GM18508 (cell line): Measurements from ENCODE around the gene DYNLT4.
"Not testable (repeated sequence)": the region's sequence is repeated elsewhere in the genome, so short reads cannot be mapped to it uniquely, and the experiment has no call there.

ENCODE experiments used
- ATAC-seq: cut with Tn5 transposase; IDR thresholded peaks from one replicate; pipeline ENCODE4 v1.9.1; 2021; ENCODE audit warnings: moderate number of reproducible peaks; ENCODE audit not compliant: insufficient read depth, unreplicated experiment

Gene DYNLT4, protein sequence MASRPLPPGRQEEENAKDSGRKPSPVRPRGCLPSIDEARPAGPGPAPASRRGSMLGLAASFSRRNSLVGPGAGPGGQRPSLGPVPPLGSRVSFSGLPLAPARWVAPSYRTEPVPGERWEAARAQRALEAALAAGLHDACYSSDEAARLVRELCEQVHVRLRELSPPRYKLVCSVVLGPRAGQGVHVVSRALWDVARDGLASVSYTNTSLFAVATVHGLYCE

DNA sequence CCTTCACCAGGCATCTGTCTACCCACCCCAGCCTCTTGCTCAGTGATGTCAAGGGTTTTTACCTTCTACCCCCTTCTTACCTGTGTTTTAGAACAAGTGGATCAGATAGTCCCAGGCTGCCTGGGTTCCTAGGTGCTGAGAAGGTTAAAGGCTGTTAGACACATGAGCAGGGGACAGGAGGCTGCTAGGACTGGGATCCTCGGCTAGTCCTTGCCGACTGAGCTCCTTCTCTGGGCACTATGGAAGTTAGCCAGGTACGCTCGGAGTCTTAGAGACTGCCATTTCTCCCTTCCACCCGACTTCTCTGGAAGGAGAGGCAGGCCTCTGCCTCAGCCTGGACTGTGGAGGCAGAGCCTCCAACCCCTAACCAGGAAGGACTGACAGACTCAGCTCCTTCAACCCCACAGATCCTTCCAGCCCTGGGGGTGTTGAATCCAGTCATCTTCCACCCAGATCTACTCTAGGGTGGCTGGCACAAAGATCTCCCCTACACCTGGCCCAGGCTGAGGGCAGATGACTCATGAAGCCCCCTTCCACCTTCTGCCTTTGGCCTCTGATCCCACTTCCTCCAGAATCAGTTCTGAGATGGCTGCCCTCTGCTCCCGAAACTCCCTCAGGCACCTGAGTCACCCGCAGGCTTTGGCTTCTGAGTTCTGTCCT, at the start of gene DYNLT4:
Gene DYNLT4 (minus strand): TSS at position 648 of the 660 bp plus-strand sequence. CDS start 683 bp downstream, outside the sequence.
- no peak for ATAC-seq

DNA sequence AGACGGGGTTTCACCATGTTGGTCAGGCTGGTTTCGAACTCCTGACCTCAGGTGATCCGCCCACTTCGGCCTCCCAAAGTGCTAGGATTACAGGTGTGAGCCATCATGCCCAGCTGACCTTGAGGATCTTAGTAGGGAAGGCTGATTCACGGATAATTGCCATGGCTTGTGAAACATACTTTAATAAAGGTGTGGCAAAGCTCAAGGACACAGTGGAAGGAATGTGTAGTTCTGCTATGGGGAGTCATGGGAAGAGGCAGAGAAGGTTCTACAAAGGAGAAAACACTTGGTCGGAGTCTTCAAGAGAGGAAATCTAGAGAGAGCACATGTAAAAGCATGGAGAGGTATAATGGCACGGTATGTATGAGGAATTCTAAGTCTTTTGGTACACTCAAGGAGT, 48.6 kb upstream of the DYNLT4 start:
- no peak for ATAC-seq

DNA sequence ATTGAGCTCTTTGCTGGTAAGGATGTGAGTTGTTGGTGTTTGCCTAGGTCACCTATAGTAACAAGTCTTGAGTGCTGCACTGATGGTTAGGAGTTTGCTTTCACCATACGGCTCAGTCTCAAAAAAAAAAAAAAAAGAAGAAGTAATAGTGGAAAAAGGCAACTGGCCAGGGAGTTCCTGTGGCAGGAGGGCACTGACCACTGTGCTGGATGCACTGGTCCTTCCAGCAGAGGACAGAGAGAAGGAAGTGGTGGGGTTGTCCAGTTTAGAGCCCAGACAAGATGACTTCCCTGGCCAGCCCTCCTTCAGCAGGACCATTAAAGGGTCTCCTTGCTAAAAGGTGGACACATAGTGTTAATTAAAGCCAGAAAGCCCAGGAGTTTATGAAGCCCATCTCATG, 47.8 kb upstream of the DYNLT4 start:
- no peak for ATAC-seq

DNA sequence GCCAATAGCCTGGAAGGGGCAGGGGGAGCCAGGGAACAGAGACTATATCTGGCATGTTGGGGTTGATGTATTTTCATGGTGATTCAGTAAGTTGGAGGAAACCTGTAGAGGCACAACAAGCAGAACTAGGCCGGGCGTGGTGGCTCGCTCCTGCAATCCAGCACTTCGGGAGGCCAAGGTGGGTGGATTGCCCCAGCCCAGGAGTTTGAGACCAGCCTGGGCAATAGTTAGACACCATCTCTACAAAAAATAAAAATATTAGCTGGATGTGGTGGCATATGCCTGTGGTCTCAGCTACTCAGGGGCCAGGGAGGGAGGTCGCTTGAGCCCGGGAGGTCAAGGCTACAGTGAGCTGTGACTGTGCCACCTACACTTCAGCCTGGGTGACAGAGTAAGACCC, 46.0 kb upstream of the DYNLT4 start:
- ATAC-seq: no peak

DNA sequence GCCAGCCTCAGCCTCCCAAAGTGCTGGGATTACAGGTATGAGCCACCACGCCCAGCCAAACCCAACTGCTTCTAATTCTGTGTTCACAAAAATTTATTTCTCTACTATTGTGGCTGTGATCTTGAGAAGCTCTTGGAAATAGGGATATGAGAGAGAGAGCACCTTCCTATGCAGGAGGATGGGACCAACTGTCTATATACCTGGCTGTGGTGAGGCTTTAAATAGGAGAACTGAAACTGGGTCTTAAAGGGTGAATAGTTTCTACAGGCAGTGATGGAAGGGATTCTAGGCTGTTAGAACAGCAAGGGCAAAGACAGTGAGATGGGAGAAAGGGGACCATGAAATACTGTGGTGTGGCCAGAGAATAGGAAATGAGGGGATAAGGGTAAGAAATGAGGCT, 44.2 kb upstream of the DYNLT4 start:
- ATAC-seq: no peak

DNA sequence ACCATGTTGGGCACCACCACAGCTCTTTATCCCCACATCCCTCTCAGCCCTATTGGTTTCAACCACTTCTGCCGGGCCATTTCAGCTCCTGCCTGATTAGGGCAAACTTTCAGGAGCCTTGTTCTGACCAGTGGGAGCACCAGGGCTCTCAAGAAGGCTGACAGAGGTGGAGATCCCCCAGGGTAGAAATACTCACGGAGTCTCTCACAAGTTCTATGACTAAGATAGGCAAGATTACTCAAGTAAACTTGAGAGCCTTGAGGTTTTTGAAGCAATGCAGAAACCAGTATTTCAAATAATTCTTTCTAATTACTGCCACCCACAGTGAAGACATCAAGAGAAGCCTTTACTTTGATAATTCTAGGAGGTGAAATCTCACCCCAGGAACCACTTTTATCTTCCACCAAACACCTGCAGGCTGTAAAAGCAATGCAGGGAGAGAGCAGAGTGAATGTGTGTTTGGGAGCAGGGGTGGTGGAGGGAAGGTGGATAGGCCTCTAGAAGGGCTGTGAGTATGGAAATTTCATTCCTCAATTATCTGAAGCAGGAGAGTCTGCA, 42.5 kb upstream of the DYNLT4 start:
- no peak for ATAC-seq

DNA sequence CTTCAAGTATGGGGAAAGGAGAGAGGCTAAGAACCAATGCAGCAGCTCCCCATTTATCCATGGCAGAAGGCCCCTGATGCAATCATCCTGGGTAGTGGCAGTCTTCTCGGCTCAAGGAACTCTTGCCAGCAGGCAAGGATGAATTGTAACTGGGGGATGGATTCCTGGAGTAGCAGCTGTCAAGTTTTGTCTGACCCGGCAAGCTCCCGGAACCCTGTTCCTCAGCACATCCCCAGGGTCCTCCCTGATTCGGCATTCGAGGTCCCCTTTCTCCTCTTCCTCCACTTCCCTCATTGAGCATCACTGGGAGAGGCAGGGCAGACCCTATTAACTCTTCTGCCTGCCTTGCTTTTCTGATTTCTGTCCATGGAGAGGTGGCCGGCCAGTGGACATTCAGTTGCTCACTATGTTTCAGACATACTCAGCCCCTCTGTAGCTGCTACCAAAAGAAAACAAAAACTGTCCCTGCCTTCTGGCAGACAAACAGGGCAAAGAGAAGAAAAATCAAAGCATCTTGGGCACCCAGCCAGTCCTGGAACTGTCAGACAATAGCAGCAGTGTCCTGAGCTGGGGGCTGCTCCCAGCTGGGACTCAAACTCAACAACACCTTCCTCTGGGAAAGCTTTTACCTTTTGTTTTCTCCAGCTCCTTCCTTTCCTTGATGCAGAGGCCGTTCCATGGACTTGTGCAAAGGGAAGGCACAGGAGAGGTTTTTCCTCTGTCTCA, 41.5 kb upstream of the DYNLT4 start:
- no peak for ATAC-seq

DNA sequence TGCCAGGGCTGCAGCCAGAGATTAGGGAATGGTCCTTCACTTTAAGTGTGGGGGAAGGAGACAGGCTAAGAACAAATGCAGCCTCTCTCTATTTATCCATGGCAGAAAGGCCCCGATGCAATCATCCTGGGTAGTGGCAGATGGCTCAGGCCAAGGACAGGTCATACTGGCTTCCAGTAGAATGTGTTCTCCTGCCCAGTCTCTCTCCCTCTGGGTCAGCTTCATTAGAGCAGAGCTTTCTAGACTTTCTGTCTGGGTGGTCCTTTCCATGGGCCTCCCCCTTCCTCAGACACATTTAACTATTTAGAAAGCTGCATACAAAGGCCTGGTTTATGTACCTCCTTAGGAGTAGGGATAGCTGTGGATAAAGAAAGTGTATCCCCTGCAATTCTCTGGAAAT, 40.7 kb upstream of the DYNLT4 start:
- ATAC-seq: no peak

DNA sequence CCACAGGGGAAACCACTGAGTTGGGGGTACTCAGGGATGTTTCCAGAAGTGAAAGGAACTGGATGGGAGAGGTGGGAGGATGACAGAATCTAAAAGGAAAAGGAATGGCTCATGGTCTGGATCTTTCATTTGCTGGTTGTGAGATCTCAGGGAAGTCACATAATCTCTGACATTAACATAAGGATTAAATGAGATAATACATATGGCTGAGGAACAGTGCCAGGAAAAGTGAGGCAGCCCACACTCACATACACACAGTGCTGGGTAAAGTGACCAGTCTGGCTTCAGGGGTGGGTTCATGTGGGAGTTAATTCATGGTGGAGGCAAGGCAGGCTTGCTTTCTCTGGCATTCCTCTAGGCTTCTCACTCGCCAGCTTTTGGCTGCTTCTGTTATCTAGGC, 39.8 kb upstream of the DYNLT4 start:
- no peak for ATAC-seq

DNA sequence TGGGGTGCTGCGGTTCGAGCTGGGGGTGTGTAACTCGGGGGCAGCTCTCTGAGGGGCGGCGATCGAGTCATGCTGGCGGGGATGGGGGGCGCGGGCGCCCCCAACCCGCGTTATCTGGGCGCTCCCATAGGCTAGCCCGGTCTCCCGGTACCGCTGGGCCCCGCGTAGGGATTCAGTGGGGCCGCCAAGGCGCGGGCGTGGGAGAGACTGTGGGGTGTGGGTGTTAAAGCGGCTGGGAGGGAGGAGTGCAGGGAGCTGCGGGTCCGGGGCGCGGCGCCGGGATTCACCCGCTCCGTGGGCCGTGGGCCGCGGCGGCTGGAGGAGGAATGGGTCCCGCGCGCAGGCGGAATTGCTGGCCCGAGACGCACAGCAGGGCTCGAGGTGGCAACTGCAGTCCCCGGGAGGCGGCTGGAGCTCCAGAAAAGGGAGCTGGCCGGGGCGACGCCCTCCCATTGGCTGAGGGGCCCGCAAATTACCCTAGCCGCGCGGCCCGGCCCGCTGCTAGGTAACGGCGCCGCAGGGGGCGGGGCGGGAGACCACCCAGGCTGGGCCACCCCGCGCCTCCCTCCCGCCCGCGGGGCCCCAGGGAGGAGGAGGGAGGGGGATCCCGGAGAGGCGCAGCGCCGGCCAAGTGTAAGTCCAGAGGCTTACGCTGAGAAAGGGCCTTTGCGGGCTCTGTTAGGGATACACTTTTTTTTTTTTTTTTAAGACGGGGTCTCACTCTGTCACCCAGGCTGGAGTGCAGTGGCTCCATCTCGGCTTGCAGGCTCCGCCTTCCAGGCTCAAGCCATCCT, 35.9 kb upstream of the DYNLT4 start, which contains the start of gene PTCH2:
Gene PTCH2 (minus strand): TSS at position 392 of the 794 bp plus-strand sequence. CDS start 321 bp downstream, at position 71.
- no peak for ATAC-seq

DNA sequence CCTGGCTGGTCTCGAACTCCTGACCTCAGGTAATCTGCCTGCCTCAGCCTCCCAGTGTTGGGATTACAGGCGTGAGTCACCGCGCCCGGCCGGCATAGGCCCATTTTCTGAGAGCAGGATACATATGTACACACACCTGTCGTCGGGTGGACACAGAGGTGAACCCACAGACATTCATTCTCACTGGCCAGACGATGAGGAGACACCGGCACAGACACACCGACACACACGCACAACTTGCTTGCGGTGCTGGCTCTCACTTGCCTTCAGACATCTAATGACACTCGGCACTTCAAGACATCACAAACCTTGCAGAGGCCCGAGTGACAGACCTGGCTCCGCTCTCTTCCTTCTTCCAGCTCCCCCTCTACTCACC, 35.3 kb upstream of the DYNLT4 start:
- ATAC-seq: no peak

DNA sequence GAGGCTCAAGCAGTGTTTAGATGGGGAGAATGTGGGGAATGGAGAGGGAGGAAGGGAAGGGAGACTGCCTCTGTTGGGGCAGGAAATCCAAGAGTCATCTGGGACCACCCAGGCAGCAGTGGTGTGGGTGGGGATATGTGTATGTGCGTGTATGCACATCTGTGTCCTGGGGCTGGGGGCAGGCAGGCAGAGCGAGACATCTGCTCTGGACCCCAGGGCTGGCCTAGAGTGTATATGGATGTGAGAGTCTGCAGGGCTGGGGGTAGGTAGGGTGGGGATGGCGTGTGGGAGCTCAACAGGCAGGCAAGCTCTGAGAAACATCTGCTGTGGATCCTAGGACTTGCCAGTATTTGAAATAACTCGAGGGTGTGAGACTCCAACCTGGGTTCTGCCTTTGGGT, 32.4 kb upstream of the DYNLT4 start:
- ATAC-seq: no peak

DNA sequence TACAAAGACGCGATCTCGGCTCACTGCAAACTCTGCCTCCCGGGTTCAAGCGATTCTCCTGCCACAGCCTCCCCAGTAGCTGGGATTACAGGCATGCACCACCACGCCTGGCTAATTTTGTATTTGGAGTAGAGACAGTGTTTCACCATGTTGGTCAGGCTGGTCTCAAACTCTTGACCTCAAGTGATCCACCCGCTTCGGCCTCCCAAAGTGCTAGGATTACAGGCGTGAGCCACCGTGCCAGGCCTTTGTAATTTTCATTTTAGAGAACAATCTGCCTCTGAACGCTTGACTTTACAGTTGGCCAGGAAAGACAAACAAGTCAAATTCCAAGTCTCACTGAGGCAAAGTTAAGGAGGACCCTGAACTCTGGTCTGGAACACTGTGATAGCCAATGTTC, 31.1 kb upstream of the DYNLT4 start:
- ATAC-seq: not testable (repeated sequence)

DNA sequence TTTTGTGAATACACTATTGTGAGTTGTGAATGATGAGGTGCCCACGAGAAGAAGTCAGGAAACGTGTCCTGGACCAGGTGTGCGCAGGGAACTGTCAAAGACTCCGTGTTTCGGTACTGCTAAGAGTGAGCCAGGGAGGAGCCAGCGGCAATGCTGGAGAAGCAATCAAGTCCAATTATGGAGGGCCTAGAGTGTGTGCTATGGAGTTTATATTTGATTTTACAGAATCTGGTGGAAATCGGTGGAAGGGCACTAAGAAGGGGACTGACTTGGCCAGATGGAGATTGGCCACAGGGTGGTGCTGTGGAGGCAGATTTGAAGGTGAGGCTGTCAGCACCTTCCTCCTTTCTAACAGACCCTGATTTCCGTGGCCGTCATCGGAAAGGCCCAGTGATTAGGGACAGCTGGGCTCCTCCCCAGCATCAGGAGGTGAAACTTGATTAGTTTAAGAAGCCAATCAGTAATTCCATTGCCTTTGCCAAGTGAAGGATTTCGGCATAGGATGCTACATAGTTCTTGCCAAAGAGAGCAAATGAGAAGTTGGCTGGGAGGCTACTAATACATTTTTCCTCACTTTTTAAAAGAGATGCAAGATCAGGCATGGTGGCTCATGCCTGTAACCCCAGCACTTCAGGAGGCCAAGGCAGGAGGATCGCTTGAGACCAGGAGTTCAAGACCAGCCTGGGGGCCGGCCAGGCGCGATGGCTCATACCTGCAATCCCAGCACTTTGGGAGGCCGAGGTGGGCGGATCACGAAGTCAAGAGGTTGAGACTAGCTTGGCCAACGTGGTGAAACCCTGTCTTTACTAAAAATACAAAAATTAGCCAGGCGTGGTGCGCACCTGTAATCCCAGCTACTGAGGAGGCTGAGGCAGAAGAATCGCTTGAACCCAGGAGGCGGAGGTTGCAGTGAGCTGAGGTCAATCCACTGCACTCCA, 28.9 kb upstream of the DYNLT4 start:
- ATAC-seq: no peak

DNA sequence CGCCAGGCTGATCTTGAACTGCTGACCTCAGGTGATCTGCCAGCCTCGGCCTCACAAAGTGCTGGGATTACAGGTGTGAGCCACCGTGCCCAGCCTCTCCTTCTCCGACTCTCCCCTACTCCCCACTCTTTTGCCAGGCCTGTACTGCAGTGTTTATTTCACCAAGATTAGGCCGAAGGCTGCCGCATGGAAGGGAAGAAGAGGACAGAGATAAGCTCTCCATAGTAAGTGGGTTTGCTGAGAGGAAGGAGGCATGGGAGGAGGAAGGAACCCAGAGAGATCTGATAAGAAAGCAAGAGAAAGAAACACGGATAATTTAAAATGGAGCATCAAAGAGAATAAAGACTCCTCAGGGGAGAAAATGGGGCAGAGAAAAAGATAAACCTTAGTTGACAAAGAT, 27.2 kb upstream of the DYNLT4 start:
- ATAC-seq: no peak

DNA sequence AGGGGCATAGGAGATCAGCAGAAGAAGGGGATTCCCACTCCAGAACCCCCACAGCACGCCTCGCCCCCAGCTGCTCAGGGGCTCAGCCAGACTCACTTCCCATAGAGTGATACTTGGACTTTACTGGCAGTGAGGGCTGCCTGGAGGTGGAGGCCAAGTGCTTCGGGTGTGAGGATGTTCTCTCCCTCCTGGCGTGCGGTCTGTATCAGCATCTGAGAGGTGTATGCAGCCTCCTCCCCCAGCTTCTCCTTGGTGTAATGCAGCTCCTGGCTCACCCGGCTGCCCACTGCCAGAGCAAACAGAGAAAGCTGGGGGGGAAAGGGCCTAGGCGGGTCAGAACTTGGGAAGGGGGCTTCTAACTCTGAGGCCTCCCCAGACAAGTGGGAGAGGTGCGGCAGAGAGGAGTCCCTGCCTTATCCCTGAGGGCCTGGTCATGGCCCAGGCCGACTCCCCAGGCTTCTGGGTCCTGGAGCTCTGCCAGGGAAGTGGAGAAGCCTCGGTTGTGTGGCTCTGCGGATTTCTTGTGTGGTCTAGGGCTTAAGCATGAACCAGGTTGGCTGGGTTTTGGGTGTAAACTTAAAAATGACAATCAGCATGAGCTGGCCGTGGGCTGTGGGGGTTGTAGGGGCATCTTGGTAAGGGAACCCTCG, 25.0 kb upstream of the DYNLT4 start:
- no peak for ATAC-seq

DNA sequence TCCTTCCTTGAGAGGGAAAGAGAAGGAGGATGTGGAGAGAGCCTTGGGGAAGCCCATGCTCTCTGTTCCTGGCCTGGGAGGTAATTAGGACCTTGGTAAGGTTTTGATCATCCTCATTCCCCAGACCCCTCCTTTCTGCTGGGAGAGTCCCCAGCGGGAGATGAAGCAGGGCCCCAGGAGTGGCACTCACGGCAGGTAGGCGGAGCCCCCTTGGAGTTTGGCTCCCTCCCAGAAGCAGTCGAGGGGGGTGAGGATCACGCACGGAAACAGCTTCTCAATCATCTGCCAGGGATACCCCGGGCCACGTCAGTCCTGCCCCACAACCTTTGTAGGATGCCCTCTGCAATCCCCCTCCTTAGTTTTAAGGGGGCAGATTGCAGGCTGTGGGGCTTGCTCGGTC, 24.4 kb upstream of the DYNLT4 start:
- ATAC-seq: no peak

DNA sequence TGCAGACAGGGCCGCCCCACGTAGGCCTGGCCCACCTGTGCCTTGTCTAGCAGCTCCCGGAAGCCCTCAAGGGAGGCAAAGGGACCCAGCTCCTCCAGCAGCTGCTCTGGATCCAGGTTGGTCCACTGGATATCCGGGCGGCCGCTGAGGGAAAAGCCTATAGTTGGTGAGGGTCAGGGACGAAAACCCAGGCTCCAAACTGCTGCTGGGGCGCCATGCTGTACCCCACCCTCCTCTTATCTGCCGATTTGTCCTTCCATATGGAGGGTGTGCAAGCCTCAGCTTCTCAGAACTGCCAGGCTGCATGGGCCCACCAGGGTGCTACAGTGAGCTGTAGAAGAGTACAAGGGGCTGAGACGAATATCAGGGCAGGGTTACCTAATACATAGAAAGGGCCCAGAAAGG, 23.8 kb upstream of the DYNLT4 start:
- no peak for ATAC-seq
